Myocyte (in vitro differentiated cells): Measurements from ENCODE around the gene TSC22D1. TPM values are rescaled to one million over a fixed set of nuclear protein-coding genes. Genes with fewer than 3 reads are reported as not detected.

Experiments used
- DNase-seq: peaks from one replicate; pipeline ENCODE4 v3.0.0-alpha.2; 2012; ENCODE audit warnings: low read depth
- total RNA-seq: library from RNA; depleted of rRNA; stranded (reverse); fragments of >200 nt; gene quantifications from 2 replicates; pipeline ENCODE4 v1.2.3, GENCODE V29; 2014

Gene TSC22D1
- total RNA-seq, 1 donor from 2014 or later = 67.7 TPM

DNA sequence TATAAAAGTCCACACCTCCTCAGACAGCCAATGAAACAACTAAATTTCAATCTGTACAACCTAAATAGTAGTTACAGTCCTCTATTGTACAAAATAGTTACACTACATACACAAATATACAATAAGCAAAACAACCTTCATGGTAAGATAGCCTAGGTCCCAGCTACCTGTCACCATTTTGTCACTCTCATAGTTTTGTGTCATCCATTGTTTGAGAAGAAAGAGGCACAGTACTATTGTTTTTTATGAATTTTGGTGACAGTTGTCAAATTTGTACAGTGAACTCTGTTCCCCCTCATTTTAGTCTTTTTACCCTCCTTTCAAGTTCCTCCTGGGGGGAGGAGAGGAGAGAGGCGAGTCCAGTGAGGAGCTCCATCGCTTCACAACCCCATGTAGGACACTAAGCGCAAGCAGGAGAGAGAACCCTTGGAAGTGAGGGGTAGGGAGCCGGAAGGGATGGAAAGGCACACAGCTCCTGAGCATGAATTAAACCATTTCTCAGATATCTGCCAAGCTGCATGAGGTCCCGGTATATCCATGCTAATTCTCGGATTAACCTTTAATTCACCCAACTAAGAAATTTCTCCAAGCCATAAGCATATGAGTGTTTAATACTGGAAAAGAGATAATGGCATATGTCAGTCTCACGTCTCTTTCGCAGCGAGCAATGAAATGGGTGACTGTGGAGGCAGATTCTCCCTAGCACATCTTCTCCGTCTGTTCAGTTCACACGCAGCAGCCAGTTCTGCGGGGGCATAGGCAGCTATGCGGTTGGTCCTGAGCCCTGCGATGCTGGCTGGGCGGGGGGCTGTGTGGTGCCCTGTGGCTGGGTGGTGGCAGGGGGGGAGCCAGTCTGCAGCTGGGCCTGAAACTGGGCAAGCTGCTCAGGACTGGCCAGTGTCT lies 142.0 kb downstream of the TSC22D1 start:
- no peak for DNase-seq

DNA sequence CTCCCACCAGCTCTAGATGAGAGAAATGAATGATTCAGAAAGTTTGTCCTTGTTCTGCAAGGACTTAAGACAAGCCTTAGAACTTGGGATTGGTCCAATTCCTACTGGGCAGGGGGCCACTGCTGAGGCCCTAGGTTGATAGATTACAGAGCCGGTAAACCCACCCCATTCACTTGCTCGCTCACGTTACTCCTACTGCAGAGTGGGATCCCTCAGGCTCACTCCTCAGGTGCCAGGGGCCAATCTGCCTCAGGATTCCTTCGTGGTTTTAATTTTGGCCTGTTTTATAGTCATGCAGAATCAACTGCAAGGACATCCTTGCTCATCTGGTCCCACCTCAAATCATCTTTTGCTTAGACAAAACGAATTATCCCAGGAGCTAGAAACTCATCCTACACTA lies 143.5 kb downstream of the TSC22D1 start:
- DNase-seq = no peak

DNA sequence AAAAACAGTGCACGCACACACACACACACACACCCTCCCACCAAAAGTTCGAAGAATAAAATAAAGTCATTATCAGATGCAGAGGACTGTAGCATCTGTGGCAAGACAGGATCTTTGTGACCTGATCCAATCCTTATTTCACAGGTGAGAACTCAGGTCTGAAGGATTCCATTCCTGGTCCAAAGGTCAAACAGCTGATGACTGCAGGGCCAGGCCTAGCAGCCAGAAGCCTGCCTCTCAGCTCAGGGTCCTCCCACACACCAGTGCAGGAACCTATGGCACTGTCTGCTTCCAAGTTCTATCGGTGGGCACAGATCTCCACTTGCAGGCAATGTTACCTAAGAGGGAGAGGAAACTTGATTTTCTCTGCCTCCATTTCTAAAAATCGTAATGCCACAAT lies 145.0 kb downstream of the TSC22D1 start:
- DNase-seq = no peak

GRCh38 chr13:44429311-44429710 lies 146.8 kb downstream of the TSC22D1 start:
- DNase-seq = no peak

DNA sequence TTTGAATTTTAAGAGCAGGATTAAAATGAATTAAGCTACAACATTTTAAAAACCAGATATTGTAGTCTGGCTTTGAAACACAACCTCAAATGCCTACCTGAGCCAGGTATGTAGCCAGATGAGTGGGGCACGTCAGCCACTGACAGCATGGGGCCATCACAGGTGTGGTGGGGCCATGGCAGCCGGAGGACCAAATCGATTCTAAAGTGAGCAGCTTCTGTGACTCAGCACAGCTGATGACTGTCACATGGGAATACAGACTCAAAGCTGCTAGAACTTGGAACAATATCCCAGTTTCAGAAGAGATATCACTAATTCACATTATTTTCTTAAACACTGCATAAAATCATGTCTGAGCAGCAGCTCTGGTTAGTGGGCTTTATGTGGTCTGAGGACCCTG lies 149.7 kb downstream of the TSC22D1 start:
- no peak for DNase-seq

GRCh38 chr13:44425815-44426078 lies 150.4 kb downstream of the TSC22D1 start:
- DNase-seq = peak; percentile 26

- no peak for DNase-seq
These were observed 150.9 kb downstream of the TSC22D1 start for GRCh38 chr13:44425041-44425814.

- no peak for DNase-seq
These were observed 152.3 kb downstream of the TSC22D1 start for GRCh38 chr13:44423824-44424223.

- no peak for DNase-seq
These were observed 153.1 kb downstream of the TSC22D1 start for GRCh38 chr13:44422755-44423643.

DNA sequence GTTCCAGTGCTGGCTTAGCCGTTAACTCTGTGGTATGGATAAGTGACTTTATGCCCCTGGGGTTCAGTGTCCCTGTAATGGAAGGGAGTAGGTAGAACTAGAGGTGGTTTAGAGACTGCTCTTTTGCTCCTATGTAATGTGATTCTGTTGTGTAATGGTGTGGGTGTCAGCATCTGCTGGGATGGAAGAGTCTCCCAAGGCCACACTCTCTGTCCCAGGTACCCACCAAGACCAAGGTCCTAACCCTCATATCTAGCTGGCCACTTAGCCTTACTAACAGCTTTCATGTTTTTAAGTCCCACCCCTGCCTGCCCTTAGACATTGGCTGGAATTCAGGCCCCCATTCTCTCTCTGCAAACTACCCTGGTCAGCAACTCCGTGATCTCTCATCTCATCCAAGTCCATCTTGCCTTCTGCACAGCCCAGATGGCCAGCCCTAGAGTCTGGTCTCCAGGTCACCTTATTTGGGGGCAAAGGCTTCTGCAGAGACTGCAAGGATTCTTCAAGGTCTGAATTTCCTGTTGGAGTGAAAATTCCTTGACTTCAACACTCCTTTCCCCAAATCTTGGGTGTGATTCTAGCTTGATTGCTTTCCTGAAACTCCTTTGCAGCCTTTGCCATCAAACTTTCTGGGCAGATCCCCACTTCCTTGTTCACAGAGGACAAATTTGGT lies 154.1 kb downstream of the TSC22D1 start:
- DNase-seq = no peak

DNA sequence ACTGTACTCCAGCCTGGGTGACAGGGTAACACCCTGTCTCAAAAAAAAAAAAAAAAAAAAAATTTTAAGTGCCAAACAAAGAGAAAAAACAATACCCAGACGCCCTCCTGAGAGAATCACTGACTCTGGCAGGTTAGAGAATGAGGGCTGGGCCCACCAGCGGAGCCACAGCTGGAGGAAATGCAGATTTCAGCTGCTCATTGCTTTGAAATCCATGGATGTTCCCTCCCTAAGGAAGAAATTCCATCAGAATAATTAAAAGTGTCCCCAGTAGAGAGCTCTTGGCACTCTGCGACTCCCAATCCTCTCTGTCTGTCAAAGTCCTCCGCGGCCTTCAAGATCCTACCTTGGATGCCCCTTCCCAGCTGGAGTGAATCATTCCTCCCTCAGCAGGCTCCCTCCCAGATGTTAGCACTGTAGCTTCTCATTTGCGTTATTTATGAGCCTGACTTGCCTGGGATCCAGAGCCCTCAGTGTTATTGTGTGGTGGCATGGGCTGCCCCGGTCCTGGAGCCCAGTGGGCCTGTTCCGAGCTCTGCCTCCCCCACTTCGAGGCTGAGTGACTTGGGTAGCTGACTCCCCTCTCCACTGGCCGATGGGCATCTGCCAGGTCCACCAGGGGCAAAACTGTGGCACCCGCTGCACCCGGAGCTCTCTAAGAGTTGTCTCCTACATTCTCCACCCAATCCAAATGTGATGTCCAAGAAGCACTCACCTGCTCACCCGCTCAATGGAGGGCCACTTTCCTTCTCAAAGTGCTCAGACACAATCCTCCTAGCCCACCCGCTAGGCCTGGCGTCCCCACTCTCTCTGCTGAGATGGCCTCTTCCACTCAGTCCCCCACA lies 155.5 kb downstream of the TSC22D1 start:
- no peak for DNase-seq

GRCh38 chr13:44417876-44418275 lies 158.3 kb downstream of the TSC22D1 start:
- DNase-seq = no peak

DNA sequence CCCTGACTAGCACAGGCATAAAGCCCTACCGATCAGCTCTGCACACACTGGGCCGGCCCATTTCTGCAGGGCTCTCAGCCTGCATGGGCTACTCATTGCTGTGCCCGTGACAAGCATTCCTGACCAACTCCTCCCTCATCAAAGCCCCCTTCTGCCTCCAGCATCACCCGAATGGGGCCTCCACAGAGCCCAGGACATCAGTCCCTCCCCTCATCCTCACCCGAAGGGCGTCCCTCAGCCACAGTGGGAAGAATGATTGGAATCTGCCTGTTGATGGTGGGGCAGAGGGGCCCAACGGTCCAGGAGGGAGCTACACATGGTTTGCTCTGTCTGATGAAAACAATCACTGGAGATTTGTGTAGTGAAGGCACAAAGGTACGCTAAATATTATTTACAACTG lies 158.7 kb downstream of the TSC22D1 start:
- no peak for DNase-seq

DNA sequence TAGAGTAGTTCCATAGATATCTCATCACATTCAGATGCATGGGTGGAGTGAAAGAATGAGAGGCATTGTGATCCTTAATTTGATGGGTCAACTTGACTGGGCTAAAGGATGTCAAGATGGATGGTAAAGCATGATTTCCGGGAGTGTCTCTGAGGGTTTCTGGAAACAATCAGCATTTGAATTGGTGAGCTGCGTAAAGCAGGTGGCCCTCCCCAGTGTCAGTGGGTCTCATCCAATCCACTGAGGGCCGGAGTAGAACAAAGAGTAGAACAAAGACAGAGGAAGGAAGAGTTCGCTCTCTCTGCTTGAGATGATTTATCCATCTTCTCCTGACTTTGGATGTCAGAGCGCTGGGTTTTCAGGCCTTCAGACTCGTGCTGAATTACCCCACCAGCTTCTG lies 159.4 kb downstream of the TSC22D1 start:
- no peak for DNase-seq

- DNase-seq = no peak
These were observed 159.8 kb downstream of the TSC22D1 start for GRCh38 chr13:44416301-44416700.

DNA sequence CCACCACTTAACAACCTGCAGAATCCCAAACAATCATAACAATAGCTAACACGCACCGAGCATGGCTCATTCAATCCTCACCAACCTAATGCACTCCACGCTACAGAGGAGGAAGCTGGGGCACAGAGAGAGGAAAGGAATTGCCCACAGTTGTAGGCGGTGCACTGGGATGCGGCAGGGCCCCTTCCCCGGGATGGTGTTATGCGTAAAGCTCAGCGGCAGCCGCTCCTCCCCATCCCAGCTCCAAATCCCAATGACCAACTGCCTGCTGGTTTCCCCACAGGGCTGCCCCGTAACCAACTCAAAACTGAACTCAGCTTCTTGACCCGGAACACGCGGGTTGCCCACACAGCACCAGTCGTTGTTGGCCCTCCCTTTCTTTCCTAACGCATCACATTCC lies 160.3 kb downstream of the TSC22D1 start:
- DNase-seq = no peak

DNA sequence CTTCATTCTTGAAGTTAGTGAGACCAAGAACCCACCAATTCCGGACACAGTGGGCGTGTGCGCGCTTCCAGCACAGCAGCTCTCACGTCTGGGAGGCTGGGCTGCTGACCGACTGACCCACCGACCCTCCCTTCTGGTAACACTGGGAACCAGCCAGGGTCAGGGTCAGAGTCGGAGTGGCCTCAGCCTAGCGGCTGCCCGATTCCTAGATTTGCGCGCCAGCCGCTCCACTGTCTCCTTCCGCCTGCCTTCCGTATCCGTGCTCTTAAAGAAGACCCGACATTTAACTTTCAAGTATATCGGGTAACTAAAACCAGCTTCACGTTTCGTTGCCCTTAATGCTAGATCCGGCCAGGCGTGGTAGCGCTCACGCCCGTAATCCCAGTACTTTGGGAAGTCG lies 161.4 kb downstream of the TSC22D1 start:
- no peak for DNase-seq

- DNase-seq = no peak
These were observed 163.0 kb downstream of the TSC22D1 start for GRCh38 chr13:44413095-44413494.

GRCh38 chr13:44412346-44412935 lies 163.7 kb downstream of the TSC22D1 start:
- no peak for DNase-seq

DNA sequence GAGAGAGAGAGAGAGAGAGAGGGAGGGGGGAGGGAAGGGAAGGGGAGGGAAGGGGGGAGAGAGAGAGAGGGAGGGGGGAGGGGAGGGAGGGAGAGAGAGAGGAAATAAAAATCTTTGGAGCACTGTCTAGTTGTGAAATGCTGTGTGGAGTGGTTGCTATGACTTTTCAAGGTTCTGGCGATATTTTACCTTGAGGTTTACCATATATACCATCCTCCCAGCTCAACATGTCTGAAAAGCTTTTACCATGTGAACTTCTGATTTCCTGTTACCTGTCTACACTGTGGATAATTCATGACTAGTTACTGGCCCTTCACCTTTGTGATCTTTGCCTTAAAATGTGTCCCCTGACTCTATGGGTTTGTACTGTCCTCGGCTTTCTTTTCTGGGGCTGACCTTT lies 164.3 kb downstream of the TSC22D1 start:
- no peak for DNase-seq
